GM12878 (cell line): ENCODE data around the gene SUFU. TPM values are rescaled to one million over a fixed set of nuclear protein-coding genes. Genes with fewer than 3 reads are reported as not detected.

Source experiments
- ATAC-seq: fragments of 200-7000 bp; cut with Tn5 transposase; 3 replicates; pipeline ENCODE4 v1.9.1; 2020; ENCODE audit warnings: mild to moderate bottlenecking, moderate library complexity
- BruUV-seq: library from RNA; stranded (reverse); fragments of 400-500 nt; replicated peaks from 2 replicates; lab custom pipeline; 2021; lab: Mats Ljungman, UMichigan
- CTCF ChIA-PET: fragments of 300-600 bp; sonication (Branson Sonifier 250); formaldehyde crosslinking; extraction: SDS; loops from one replicate; lab custom pipeline; 2021; ENCODE audit warnings: inconsistent platforms; lab: Yijun Ruan, JAX
- POLR2A ChIA-PET: fragments of 350-600 bp; formaldehyde crosslinking; extraction: SDS; loops from one replicate; lab custom pipeline; 2021; ENCODE audit warnings: inconsistent platforms; lab: Charles Lee
- RAD21 ChIA-PET: fragments of 300-600 bp; sonication (Branson Sonifier 250); formaldehyde crosslinking; loops from one replicate; lab custom pipeline; 2023; ENCODE audit warnings: antibody characterized with exemption; ENCODE audit not compliant: unreplicated experiment; lab: Charles Lee
- SMC1A ChIA-PET: fragments of 300-600 bp; sonication (Branson Sonifier 250); formaldehyde crosslinking; loops from one replicate; lab custom pipeline; 2023; ENCODE audit not compliant: unreplicated experiment, uncharacterized antibody; lab: Charles Lee
- DNase-seq: peaks from one replicate; pipeline ENCODE4 v3.0.0-alpha.2; 2011; ENCODE audit warnings: low read depth, low spot score
- FAIRE-seq: peaks from 3 replicates; lab custom pipeline; 2011; peaks lifted over from hg19 to GRCh38; lab: Jason Lieb, UNC
- H2AFZ ChIP-seq: 2 replicates; pipeline ENCODE4 v1.6.0; 2011; ENCODE audit warnings: low read depth, low read length, control low read depth; ENCODE audit not compliant: control insufficient read depth
- H3K27ac ChIP-seq: 2 replicates; pipeline ENCODE4 v1.5.1; 2011; ENCODE audit warnings: control low read depth; ENCODE audit not compliant: control insufficient read depth, insufficient read depth
- H3K27me3 ChIP-seq, 2 experiments: replicated peaks in 1 of 2; 2 replicates each; pipeline versions ENCODE4 v1.6.0 to v1.6.1; 2011; ENCODE audit warnings: low read length in 1 of 2; ENCODE audit not compliant: control insufficient read depth in 2 of 2, insufficient read depth in 2 of 2
- H3K36me3 ChIP-seq, 2 experiments: 2 replicates each; pipeline ENCODE4 v1.5.1; 2011; ENCODE audit warnings: low read length in 1 of 2; ENCODE audit not compliant: control insufficient read depth in 2 of 2, insufficient read depth in 2 of 2
- H3K4me1 ChIP-seq: 2 replicates; pipeline ENCODE4 v1.6.1; 2011; ENCODE audit warnings: mild to moderate bottlenecking, low read length, moderate library complexity, mixed read lengths; ENCODE audit not compliant: control insufficient read depth, insufficient read depth
- H3K4me2 ChIP-seq: 2 replicates; pipeline ENCODE4 v1.6.0; 2011; ENCODE audit warnings: control low read depth; ENCODE audit not compliant: control insufficient read depth, insufficient read depth
- H3K4me3 ChIP-seq: fragments of 200-600 bp; sonication (generic); 2 replicates; pipeline ENCODE4 v1.5.1; 2016
- H3K79me2 ChIP-seq: 2 replicates; pipeline ENCODE4 v1.6.0; 2011; ENCODE audit warnings: low read length; ENCODE audit not compliant: control insufficient read depth, insufficient read depth
- H3K9ac ChIP-seq: 2 replicates; pipeline ENCODE4 v1.8.0; 2011; ENCODE audit warnings: low read length, control low read depth, mixed read lengths; ENCODE audit not compliant: control insufficient read depth, insufficient read depth
- H3K9me3 ChIP-seq: replicated peaks from 3 replicates; pipeline ENCODE4 v1.5.1; 2011; ENCODE audit warnings: mild to moderate bottlenecking, low read length; ENCODE audit not compliant: control insufficient read depth, insufficient read depth
- H4K20me1 ChIP-seq: 2 replicates; pipeline ENCODE4 v1.6.0; 2011; ENCODE audit not compliant: control insufficient read depth, insufficient read depth
- IKZF2 ChIP-seq, 2 experiments: fragments of 450-650 bp; IDR thresholded peaks; 2 replicates each; pipeline ENCODE4 v1.6.1; 2017; ENCODE audit warnings: mild to moderate bottlenecking in 2 of 2, moderate library complexity in 2 of 2
- MYC ChIP-seq: IDR thresholded peaks from 2 replicates; pipeline ENCODE4 v1.6.1; 2011; ENCODE audit warnings: mild to moderate bottlenecking, low read length, moderate library complexity, inconsistent platforms; ENCODE audit not compliant: insufficient read depth, insufficient replicate concordance, insufficient read length, severe bottlenecking
- POLR2AphosphoS5 ChIP-seq: IDR thresholded peaks from 2 replicates; pipeline ENCODE4 v1.6.1; 2011; ENCODE audit warnings: mild to moderate bottlenecking, low read length, inconsistent platforms
- WGBS: methylation state at CpG from one replicate; pipeline ENCODE4 v1.1.6; 2016; ENCODE audit warnings: low lambda C conversion rate; ENCODE audit not compliant: insufficient replicate concordance, insufficient coverage; ENCODE audit errors: missing lambda C conversion rate; 5-methylcytosine and 5-hydroxymethylcytosine counted together
- in situ Hi-C: fragments of 300-500 bp; cut with MboI; formaldehyde crosslinking; loops from 9 replicates; pipeline ENCODE4 v1.14.3; 2018; ENCODE audit warnings: mixed read lengths
- intact Hi-C: fragments of 100-400 bp; cut with micrococcal nuclease; formaldehyde crosslinking; loops from one replicate; pipeline ENCODE4 v1.14.2; 2022; ENCODE audit not compliant: unreplicated experiment
- polyA plus RNA-seq, 11 experiments: library from polyadenylated mRNA; depleted of rRNA in 4 of 11; unstranded in 6 of 11; stranded (reverse) in 5 of 11; fragments of >200 nt; fragmentation: Nextera tagmentation in 4 of 11; fragmentation: Illumina TruSeq in 1 of 11; extraction: Ambion mirVana in 4 of 11; extraction: Trizol in 1 of 11; gene quantifications; 1 replicate in 1 of 11; 2 replicates in 10 of 11; pipeline versions ENCODE4 v1.2.1 to v1.2.3, GENCODE V29; 2011 to 2016; ENCODE audit warnings: inconsistent platforms in 2 of 11, missing spikeins in 2 of 11, low read depth in 1 of 11
- total RNA-seq, 4 experiments: library from RNA; depleted of rRNA in 3 of 4; stranded (reverse); fragments of >200 nt in 3 of 4; fragmentation: Illumina TruSeq in 1 of 4; extraction: Trizol in 1 of 4; gene quantifications; 2 replicates each; pipeline versions ENCODE4 v1.2.1 to v1.2.3, GENCODE V29; 2013 to 2021
- TF ChIP-seq, protein P1 (sequence below): IDR thresholded peaks from 2 replicates; pipeline ENCODE4 v1.6.1; 2012; ENCODE audit warnings: low read depth, low read length, improper control_type of control experiment
- TF ChIP-seq, protein P2 (sequence below): fragments of 450-650 bp; IDR thresholded peaks from 2 replicates; pipeline ENCODE4 v1.6.1; 2017; ENCODE audit warnings: mild to moderate bottlenecking, moderate library complexity
- TF ChIP-seq, protein P3 (sequence below): fragments of 450-650 bp; IDR thresholded peaks from 2 replicates; pipeline ENCODE4 v1.6.1; 2017; ENCODE audit warnings: borderline replicate concordance

SUFU gene
- total and polyA plus RNA-seq, 10 of the 15 experiments (the other 5 are each of a cell fraction or from before 2014, with no cell fraction given) = 0.68 to 7.7 (median 2.4) TPM

DNA sequence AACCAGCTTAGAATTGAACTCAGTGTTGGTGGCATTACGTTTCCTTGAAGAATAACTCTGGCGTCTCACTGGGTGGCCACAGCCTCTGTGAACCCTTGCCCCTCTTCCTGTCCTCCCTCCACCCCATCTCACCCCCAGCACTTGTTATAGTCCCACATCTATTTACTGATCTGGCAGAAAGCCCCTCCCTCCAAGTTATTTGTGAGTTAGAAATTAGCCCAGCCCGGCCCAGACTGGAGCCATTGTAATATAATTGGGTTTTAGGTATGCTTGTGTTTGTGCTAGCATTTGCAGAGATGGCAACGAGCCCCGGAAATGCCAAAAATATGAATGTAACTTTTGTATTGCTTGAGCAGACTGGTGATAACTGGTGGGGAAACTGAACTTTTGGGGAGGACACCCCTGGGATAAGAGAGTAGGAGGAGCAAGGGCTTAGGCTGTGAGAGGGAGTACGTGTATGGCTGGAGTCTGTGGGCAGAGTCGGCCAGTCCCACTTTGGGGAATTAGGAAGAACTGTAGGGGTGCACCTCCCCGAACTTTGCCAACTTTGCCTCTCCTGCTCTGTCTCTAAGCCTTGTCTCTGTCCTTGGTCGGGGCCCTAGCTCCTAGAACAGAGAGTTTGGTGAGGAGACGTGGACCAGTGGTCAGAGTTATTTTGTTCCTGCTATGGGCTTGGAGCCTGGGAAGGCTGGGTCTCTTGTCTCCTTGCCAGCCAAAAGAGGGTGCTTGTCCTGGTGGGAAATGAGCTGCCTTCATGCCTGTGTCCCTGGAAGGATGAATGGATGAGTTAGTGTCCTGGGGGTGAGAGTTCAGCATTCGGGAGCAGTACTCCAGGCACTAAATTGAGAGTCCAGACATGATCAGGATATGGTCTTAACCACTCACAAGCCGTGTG lies 121.2 kb downstream of the SUFU start:
- Histone ChIP-seq H4K20me1 (no peaks in the 10 kb centered on the region), H3K27me3 (no peaks in the 10 kb centered on the region), H3K9ac (no peak overlapping the region), H3K4me1 (no peaks in the 10 kb centered on the region), H3K4me2 (no peak overlapping the region), H3K79me2 (no peaks in the 10 kb centered on the region), H3K27ac (no peak overlapping the region), H2AFZ (no peak overlapping the region)
- in situ Hi-C loops = no loop called here
- no peak for ATAC-seq
- no TSS peak for BruUV-seq
- intact Hi-C loops = no loop called here
- RAD21 ChIA-PET = no interaction called here
- CTCF ChIA-PET = no interaction called here
- no peak for FAIRE-seq
- POLR2A ChIA-PET = no interaction called here
- WGBS = 62% methylated on average over 12 of the region's 12 CpGs
- TF ChIP-seq, protein P1, sequence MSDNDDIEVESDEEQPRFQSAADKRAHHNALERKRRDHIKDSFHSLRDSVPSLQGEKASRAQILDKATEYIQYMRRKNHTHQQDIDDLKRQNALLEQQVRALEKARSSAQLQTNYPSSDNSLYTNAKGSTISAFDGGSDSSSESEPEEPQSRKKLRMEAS = no peak
- TF ChIP-seq, all 136 proteins: peak for 0
- Histone ChIP-seq H3K36me3 (no peaks in the 10 kb centered on the region; a peak in 1 of 4 replicates), H3K9me3 (no peaks in the 10 kb centered on the region), H3K4me3 (no peak overlapping the region)
- SMC1A ChIA-PET = interaction anchor here (0.6 to 1.4 kb wide), 4 partner anchors 10 to 107 kb away, joined by 3 to 4 read pairs (median 3); no protein-coding TSS in a partner anchor
- no peak for DNase-seq

DNA sequence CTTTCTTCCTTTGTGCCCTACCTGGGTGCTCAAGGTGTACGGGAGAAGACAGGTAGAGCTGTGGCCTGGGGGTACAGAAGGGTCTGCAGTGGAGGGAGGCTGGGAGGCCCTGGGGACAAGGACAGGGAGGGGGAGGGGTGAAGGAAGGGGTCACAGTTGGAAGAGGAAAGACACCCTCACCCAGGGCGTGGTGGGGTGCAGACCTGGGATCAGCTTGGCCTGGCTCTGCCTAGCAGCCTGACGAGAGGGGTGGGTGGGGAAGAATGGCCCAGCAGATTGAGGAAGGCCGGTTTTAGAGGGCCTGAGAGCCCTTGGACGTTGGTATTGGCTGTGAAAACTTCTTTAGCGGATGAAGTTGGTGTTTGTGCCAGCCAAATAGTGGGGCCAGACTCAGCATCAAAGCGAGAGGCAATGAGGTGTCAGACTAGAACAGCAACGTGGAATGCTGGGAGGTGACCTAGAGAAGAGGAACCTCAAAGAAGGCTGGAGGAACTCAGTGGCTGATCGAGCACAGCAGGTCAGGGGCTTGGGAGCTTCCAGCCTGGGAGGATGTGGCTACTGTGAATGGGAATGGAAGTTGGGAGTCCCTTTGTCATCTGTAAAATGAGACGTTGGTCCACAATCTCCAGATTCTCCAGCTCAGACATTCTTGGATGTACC lies 122.4 kb downstream of the SUFU start:
- Histone ChIP-seq H3K9me3 (no peaks in the 10 kb centered on the region), H3K9ac (no peak overlapping the region), H3K36me3 (no peaks in the 10 kb centered on the region; a peak in 1 of 4 replicates), H3K27ac (no peak overlapping the region), H3K4me2 (no peak overlapping the region), H3K4me3 (no peak overlapping the region), H2AFZ (no peak overlapping the region), H3K4me1 (no peaks in the 10 kb centered on the region), H3K27me3 (no peaks in the 10 kb centered on the region), H4K20me1 (no peaks in the 10 kb centered on the region), H3K79me2 (no peaks in the 10 kb centered on the region)
- intact Hi-C loops = no loop called here
- no peak for DNase-seq
- in situ Hi-C loops = no loop called here
- no peak for FAIRE-seq
- BruUV-seq = no TSS peak
- CTCF ChIA-PET = interaction anchor here (0.6 kb wide), 1 partner anchor 614 kb away, joined by 3 read pairs; no protein-coding TSS in a partner anchor
- 58% methylated on average over 10 of the region's 10 CpGs for WGBS
- RAD21 ChIA-PET = no interaction called here
- SMC1A ChIA-PET = interaction anchor here (0.7 to 1.4 kb wide), 2 partner anchors 12 to 19 kb away, joined by 3 read pairs; no protein-coding TSS in a partner anchor
- POLR2A ChIA-PET = interaction anchor here (0.6 to 1.3 kb wide), 2 partner anchors 24 to 77 kb away, joined by 5 read pairs; no protein-coding TSS in a partner anchor
- ATAC-seq = no peak
- TF ChIP-seq IKZF2 (IDR thresholded peaks at IDR 0.05) = no peak
- TF ChIP-seq, protein P2, sequence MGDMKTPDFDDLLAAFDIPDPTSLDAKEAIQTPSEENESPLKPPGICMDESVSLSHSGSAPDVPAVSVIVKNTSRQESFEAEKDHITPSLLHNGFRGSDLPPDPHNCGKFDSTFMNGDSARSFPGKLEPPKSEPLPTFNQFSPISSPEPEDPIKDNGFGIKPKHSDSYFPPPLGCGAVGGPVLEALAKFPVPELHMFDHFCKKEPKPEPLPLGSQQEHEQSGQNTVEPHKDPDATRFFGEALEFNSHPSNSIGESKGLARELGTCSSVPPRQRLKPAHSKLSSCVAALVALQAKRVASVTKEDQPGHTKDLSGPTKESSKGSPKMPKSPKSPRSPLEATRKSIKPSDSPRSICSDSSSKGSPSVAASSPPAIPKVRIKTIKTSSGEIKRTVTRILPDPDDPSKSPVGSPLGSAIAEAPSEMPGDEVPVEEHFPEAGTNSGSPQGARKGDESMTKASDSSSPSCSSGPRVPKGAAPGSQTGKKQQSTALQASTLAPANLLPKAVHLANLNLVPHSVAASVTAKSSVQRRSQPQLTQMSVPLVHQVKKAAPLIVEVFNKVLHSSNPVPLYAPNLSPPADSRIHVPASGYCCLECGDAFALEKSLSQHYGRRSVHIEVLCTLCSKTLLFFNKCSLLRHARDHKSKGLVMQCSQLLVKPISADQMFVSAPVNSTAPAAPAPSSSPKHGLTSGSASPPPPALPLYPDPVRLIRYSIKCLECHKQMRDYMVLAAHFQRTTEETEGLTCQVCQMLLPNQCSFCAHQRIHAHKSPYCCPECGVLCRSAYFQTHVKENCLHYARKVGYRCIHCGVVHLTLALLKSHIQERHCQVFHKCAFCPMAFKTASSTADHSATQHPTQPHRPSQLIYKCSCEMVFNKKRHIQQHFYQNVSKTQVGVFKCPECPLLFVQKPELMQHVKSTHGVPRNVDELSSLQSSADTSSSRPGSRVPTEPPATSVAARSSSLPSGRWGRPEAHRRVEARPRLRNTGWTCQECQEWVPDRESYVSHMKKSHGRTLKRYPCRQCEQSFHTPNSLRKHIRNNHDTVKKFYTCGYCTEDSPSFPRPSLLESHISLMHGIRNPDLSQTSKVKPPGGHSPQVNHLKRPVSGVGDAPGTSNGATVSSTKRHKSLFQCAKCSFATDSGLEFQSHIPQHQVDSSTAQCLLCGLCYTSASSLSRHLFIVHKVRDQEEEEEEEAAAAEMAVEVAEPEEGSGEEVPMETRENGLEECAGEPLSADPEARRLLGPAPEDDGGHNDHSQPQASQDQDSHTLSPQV = no peak
- TF ChIP-seq, protein P3, sequence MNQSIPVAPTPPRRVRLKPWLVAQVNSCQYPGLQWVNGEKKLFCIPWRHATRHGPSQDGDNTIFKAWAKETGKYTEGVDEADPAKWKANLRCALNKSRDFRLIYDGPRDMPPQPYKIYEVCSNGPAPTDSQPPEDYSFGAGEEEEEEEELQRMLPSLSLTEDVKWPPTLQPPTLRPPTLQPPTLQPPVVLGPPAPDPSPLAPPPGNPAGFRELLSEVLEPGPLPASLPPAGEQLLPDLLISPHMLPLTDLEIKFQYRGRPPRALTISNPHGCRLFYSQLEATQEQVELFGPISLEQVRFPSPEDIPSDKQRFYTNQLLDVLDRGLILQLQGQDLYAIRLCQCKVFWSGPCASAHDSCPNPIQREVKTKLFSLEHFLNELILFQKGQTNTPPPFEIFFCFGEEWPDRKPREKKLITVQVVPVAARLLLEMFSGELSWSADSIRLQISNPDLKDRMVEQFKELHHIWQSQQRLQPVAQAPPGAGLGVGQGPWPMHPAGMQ = no peak
- TF ChIP-seq MYC = no peak
- no peak for TF ChIP-seq POLR2AphosphoS5
